GM18505 (cell line): Measurements from ENCODE around the gene GDF15.
"Not testable (repeated sequence)": the region's sequence is repeated elsewhere in the genome, so short reads cannot be mapped to it uniquely, and the experiment has no call there.

ENCODE experiments used
- ATAC-seq: cut with Tn5 transposase; IDR thresholded peaks from one replicate; pipeline ENCODE4 v1.9.1; 2021; ENCODE audit not compliant: unreplicated experiment
- POLR2A ChIP-seq: IDR thresholded peaks from 4 replicates; pipeline ENCODE4 v1.6.1; 2011; ENCODE audit warnings: borderline replicate concordance; ENCODE audit not compliant: insufficient read depth, insufficient read length; ENCODE audit errors: extremely low read depth

Gene GDF15

GRCh38 chr19:18379803-18380747 lies 5.9 kb upstream of the GDF15 start:
- no peak for TF ChIP-seq POLR2A
- no peak for ATAC-seq

GRCh38 chr19:18380843-18381242 lies 5.1 kb upstream of the GDF15 start:
- no peak for TF ChIP-seq POLR2A
- ATAC-seq = no peak

- ATAC-seq = not testable (repeated sequence)
Measured at GRCh38 chr19:18383622-18384021, 2.3 kb upstream of the GDF15 start.

- ATAC-seq = no peak
- TF ChIP-seq POLR2A = no peak
Measured at GRCh38 chr19:18384775-18385174, 1.2 kb upstream of the GDF15 start.

- TF ChIP-seq POLR2A = no peak
- ATAC-seq = no peak
Measured at GRCh38 chr19:18385359-18385674, 641 bp upstream of the GDF15 start.

GRCh38 chr19:18386543-18387271 lies 749 bp downstream of the GDF15 start:
- no peak for TF ChIP-seq POLR2A
- no peak for ATAC-seq

- ATAC-seq = peak; percentile 78
- no peak for TF ChIP-seq POLR2A
Measured at GRCh38 chr19:18388100-18388959, 2.4 kb downstream of the GDF15 start.

- no peak for TF ChIP-seq POLR2A
- no peak for ATAC-seq
Measured at GRCh38 chr19:18388960-18389725, 3.2 kb downstream of the GDF15 start.

- ATAC-seq = no peak
- no peak for TF ChIP-seq POLR2A
Measured at GRCh38 chr19:18389726-18390064, 3.7 kb downstream of the GDF15 start.

- ATAC-seq = no peak
- no peak for TF ChIP-seq POLR2A
Measured at GRCh38 chr19:18390065-18390907, 4.3 kb downstream of the GDF15 start.

- ATAC-seq = no peak
- TF ChIP-seq POLR2A = no peak
Measured at GRCh38 chr19:18391509-18392075, 5.6 kb downstream of the GDF15 start.

GRCh38 chr19:18392417-18392816 lies 6.5 kb downstream of the GDF15 start:
- no peak for TF ChIP-seq POLR2A
- ATAC-seq = no peak
